Hypothalamus (tissue), 51 donors: ENCODE measurements around the gene BTBD3.

Experiments
- DNase-seq, 51 donors: peaks; one replicate each; lab custom pipeline; 2025; lab: John Stamatoyannopoulos, UW

BTBD3 gene

GRCh38 chr20:11912659-11913415, 4.9 kb upstream of the BTBD3 start:
- DNase-seq: no peak

GRCh38 chr20:11918391-11918845, 725 bp downstream of the BTBD3 start:
- DNase-seq: peak in 2 of 51 donors; percentile 19 to 65

- DNase-seq: peak in 19 of 51 donors; percentile 6 to 47 (median 33)
These were observed 1.3 kb downstream of the BTBD3 start for GRCh38 chr20:11918981-11919380.

GRCh38 chr20:11919581-11919980, 1.9 kb downstream of the BTBD3 start:
- DNase-seq: peak in 1 of 51 donors; percentile 60

GRCh38 chr20:11920083-11920482, 2.4 kb downstream of the BTBD3 start:
- DNase-seq: peak in 1 of 51 donors; percentile 42

- peak in 2 of 51 donors; percentile 17 to 31 for DNase-seq
These were observed 3.6 kb downstream of the BTBD3 start for GRCh38 chr20:11921321-11921720.

GRCh38 chr20:11922561-11922960, 4.9 kb downstream of the BTBD3 start:
- DNase-seq: peak in 2 of 51 donors; percentile 10 to 17

- DNase-seq: peak in 3 of 51 donors; percentile 7 to 31 (median 17)
These were observed 7.2 kb downstream of the BTBD3 start for GRCh38 chr20:11924923-11925322.

- peak in 3 of 51 donors; percentile 13 to 15 (median 14) for DNase-seq
These were observed 8.8 kb downstream of the BTBD3 start for GRCh38 chr20:11926292-11926998.

- no peak for DNase-seq
These were observed 12.3 kb downstream of the BTBD3 start for GRCh38 chr20:11929947-11930346.

- DNase-seq: peak in 1 of 51 donors; percentile 18
These were observed 17.8 kb downstream of the BTBD3 start for GRCh38 chr20:11935212-11936154.

GRCh38 chr20:11936157-11936556, 18.5 kb downstream of the BTBD3 start:
- DNase-seq: peak in 1 of 51 donors; percentile 15

- DNase-seq: no peak
These were observed 19.5 kb downstream of the BTBD3 start for GRCh38 chr20:11937230-11937629.

GRCh38 chr20:11941593-11942246, 24.0 kb downstream of the BTBD3 start:
- no peak for DNase-seq

GRCh38 chr20:11943778-11944177, 26.1 kb downstream of the BTBD3 start:
- DNase-seq: no peak

- DNase-seq: no peak
These were observed 31.1 kb downstream of the BTBD3 start for GRCh38 chr20:11948806-11949205.

GRCh38 chr20:11949711-11950110, 32.0 kb downstream of the BTBD3 start:
- DNase-seq: no peak

GRCh38 chr20:11951696-11952095, 34.0 kb downstream of the BTBD3 start:
- DNase-seq: no peak

GRCh38 chr20:11952639-11953038, 34.9 kb downstream of the BTBD3 start:
- no peak for DNase-seq

GRCh38 chr20:11957911-11958310, 40.2 kb downstream of the BTBD3 start:
- DNase-seq: no peak
